22Rv1 (cell line): Measurements from ENCODE around the gene KRTAP10-9.

Source experiments
- CTCF ChIP-seq: fragments of 450-650 bp; IDR thresholded peaks from 2 replicates; pipeline ENCODE4 v1.5.1; 2017; ENCODE audit warnings: mild to moderate bottlenecking
- ZFX ChIP-seq: fragments of 450-650 bp; IDR thresholded peaks from 2 replicates; pipeline ENCODE4 v1.6.1; 2017; ENCODE audit warnings: antibody characterized with exemption, borderline replicate concordance

GRCh38 chr21:44617071-44617501 is 9.8 kb upstream of the KRTAP10-9 start:
- no peak for TF ChIP-seq CTCF
- TF ChIP-seq ZFX = no peak
